Measurements from ENCODE around the gene SEC62.

The SEC62 gene

DNA sequence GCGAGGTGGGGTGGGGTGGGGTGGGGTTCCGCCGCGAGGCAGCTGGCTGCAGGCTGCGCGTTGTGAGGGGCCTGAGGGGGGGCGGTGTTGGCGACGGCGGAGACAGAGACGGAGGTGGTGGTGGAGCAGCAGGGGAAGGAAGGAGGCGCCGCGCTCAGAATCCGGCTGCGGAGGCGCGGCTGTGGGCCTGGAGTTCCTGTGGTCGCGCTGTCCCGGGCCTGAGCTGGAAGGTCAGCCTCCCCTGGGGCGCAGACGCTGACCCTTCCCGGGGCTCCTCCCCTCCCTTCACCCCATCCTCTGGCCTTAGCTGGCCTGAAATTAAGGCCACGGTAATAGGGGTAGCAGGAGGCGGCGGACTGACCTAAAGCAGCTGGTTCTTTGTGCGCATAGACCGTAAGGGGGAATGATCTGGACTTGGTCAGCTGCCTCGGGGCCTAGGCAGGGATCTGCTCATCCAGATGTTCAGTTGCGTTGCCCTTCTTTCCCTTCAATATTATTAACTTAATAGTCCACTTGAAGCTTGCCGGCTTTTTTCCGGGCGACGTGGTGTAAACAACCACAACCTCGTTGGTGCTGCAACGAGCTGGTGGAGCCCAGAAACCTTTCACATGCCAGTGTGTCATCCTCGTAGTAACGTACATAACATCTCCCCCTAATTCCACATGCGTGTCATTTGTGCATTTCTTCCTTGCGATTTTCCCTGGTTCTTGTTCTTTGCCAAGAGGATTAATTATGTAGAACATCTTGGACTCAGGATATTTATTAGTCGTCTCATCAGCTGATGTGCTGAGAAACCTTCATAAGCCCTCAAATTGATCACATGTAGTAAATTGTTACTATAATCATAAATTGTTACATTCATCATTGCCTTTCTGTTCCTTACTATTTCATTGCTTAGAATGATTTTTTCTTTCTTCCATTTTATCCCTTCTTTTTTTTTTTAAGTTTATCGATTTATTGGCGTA is 626 bp downstream of the SEC62 start:
- DNase-seq (ENCODE audit: extremely low read depth in 1 of 2, low read depth in 1 of 2): peak in 1 of 2 donors; percentile 8

DNA sequence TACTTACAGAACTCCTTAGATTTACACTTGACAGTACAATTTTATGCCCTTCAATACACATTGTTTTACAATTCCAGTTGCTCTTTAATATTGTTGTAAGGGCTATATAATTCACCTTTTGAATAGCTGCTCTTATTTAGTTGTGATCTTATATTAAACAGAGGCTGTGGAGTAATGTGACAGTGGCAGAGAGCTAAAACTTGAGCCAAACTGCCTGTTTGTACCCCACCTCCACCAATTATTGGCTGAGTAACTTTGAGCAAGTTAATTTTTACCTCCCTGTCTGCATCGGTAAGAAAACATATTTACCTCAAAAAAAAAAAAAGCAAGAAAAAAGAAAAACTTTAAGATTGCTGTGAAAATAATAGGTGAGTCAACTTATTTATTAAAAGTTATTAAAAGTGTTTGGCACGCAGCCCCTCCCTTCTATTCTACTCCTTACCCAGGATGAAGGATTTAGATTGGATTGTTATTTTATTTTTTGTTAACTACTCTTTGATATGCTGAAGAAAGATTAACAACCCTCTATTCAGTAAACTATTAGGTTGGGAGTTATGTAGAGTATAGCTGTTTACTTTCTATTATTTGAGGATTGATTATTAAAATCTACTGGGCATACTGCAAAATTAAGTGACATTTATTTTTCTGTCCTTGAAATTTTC is 1.7 kb downstream of the SEC62 start:
- no peak for DNase-seq (ENCODE audit: extremely low read depth in 1 of 2, low read depth in 1 of 2)

DNA sequence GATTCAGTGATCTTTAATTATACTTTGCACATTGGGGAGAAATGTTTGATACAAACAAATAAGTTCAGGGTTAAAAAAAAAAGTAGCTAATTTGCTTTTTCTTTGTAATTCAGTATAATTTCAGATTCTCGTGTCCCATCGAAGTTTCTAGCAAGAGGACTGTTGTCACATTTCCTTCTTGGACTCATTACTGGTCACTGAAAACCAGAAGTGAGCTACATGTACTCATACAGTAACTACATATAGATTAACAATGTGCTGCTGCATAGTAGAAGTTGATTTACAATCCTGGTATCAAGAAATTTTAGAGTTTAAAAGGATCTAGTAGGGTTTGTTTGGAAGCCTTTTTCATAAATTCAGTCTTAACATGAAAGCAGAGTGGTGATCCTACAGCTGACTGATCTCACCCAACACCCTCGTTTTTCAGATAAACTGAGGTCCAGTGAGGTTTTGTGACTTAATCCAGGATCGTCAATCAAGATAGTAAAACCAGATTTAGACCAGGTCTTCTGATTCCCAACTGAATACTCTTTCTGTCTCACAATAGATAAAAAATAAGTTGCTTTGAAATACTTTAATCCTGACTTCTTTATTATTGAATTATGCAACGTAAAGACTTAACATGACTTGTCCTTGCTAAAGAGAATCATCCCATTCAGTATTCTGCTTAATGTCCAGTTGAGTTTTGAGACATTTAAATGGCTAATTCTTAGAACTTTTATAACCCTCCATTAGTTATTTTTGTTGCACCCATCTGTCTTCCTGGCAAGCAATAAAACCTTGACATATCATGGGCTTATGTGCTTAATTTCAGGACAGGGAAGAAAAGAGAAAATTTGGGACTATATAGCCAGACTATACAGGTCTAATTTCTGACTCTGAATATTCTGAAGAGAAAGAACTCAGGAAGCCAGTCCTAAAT is 2.8 kb downstream of the SEC62 start:
- DNase-seq (ENCODE audit: extremely low read depth in 1 of 2, low read depth in 1 of 2): no peak

DNA sequence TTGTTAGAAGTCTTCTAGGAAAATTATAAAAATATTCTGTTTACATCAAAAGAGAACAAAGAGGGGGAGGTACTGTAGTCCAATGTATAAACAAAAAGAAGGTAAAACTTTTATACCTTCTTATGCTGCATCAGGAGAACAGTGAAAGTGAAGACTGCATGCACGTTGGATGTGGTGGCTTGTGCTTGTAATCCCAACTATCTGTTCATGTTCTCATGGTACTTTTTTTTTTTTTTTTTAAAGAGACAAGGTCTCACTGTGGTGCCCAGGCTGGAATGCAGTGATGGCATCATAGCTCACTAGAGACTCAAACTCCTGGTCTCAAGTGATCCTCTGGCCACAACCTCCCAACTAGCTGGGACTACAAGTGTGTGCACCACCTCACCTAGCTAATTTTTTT is 4.2 kb downstream of the SEC62 start:
- no peak for DNase-seq (ENCODE audit: extremely low read depth in 1 of 2, low read depth in 1 of 2)

DNA sequence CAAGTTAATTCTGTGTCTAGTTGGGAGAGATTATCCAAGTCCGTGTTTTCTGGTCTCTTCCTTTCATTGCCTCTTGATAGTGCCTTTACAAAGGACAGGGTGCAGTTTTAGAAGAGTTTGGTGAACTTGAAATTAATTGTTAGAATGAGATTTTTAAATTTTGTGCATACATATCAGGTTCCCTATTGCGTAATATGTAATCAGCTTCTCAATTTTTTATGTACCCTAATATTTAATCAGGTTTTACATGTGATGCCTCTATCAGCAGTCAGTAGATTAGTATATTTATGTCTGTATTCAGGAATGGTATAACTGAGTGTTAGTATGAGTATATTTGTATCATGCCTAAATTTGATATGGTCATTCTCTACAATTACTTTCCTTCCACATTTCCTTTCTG is 4.9 kb downstream of the SEC62 start:
- no peak for DNase-seq (ENCODE audit: extremely low read depth in 1 of 2, low read depth in 1 of 2)

DNA sequence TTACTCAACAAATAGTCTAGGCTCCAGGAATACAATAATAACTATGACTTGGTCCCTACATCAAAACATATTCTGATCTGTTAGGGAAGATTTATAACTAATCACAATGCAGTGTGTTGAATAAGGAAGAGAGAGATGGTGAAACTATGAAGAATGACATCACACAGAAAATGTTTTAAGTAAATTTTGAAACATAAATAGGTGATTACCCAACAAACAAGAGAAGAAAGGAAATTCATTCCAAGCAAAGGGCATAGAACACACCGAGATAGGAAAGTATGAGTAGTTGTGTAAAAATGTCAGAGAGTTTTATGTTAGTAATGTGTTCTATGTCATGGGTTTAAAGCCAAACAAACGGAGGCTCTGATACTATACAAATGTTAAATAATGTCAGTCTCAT is 13.4 kb downstream of the SEC62 start:
- DNase-seq (ENCODE audit: extremely low read depth in 1 of 2, low read depth in 1 of 2): no peak

DNA sequence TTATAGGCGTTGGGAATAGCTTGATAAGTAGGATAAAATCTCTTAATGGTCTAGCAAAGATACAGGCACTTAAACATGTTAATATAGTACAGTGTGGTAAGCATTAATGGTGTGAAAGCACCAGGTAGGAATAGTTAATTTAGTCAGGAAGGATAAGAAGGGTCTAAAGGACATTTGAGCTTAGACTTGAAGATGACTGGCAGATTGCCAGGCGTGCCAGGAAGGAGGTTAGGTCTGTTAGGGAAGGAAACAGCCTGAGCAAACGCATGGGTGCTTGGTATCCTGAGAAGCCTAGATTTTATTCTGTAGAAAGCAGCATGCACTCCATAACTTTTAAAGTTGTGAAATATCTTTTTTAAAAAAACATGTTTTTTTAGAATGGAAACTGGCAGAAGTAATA is 17.7 kb downstream of the SEC62 start:
- no peak for DNase-seq (ENCODE audit: extremely low read depth in 1 of 2, low read depth in 1 of 2)

DNA sequence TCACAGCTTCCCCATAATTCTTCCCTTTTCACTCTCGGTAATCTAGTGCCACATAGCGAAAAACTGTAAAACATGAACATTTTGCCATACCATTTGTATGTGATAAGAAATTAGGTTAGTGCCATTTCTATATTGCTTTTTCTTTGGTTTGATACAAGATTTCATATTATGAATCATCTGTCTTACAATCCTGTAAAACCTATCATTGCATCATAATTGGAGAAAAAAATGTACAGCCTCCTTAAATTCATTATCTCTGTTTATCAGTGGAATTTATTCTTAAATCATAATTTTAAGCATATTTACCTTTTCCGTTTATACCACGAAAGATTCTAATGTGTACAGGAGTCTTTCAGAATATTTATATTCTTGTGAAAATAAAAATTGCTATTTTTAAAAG is 23.8 kb downstream of the SEC62 start:
- no peak for DNase-seq (ENCODE audit: extremely low read depth in 1 of 2, low read depth in 1 of 2)

DNA sequence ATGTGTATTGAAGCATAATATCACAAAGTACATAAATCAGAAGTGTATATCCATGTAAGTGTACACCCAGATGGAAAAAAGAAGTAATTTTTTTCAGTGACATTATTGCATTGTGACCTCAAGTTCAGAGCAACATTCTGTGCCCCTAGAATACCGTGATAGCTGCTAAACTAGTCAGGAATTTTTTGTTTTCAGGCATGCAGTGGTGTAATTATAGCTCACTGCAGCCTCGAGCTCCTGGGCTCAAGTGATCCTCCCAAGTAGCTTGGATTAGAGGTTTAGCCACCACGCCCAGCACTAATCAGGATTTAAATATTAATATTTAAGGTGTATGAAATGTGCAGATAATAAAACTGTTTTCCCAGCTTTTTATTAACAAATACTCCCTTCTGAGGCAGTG is 25.5 kb downstream of the SEC62 start:
- DNase-seq (ENCODE audit: extremely low read depth in 1 of 2, low read depth in 1 of 2): no peak

DNA sequence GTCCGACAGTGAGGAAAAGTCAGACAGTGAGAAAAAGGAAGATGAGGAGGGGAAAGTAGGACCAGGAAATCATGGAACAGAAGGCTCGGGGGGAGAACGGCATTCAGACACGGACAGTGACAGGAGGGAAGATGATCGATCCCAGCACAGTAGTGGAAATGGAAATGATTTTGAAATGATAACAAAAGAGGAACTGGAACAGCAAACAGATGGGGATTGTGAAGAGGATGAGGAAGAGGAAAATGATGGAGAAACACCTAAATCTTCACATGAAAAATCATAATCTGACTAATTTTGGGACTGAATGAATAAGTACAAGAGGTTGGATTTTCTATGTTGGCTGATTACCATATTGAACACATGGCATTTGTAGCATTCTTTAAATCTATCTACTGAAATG is 26.2 kb downstream of the SEC62 start:
- no peak for DNase-seq (ENCODE audit: extremely low read depth in 1 of 2, low read depth in 1 of 2)

DNA sequence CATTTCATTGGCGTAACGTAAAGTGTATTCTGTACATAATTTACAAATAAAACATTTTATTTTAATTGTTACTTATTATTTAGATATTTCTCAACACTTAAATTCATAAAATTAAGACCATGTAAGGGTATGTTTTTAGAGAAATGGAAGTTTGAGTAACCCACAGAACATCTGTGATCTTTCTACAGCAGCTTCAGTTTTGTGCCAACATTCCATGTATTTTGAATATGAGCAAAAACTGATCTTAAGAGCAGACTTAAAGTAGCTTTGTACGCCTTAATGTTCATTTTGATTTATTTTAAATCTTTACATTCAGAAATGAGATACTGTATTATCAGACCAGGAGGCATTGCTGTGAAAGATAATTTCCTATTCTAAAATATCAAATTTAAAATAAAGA is 27.2 kb downstream of the SEC62 start:
- DNase-seq (ENCODE audit: extremely low read depth in 1 of 2, low read depth in 1 of 2): no peak

DNA sequence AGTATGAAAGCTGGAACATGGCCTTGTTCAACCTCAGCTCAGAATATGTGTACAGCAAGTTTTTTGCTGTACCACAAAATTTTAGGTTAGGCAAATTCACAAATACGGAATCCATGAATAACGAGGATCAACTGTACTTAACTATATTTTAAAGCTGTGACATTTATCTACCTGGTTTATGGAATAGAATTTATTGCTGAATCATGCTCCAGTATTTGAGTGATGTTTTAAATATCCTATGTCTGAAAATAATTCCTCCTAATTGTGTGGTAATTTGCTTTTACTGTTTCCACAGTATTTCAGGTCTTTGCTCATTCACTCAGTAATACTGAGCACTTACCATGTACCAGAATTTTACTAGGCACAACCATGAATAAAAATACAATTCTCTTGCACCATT is 29.5 kb downstream of the SEC62 start:
- no peak for DNase-seq (ENCODE audit: extremely low read depth in 1 of 2, low read depth in 1 of 2)

DNA sequence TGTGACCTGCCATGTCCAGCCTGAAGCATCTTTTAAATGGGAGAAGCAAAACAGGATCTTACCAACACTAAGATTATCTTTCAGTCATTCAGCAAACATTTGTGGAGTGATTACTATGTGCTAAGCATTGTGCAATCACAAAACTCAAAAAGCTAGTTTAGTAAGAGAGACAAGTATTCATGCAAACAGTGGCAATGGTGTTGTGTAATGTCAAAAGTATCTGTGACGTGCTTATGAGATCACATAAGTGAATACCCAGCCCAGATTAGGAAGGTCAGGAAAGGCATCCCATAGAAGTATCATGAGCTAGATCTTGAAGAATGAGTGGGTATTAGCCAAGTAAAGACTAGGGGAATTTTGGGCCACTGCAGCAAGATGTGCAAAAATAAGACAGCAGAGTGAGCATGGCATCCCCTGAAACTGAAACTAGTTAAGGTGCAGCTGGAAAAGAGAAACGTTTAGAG is 32.1 kb downstream of the SEC62 start:
- DNase-seq (ENCODE audit: extremely low read depth in 1 of 2, low read depth in 1 of 2): no peak

DNA sequence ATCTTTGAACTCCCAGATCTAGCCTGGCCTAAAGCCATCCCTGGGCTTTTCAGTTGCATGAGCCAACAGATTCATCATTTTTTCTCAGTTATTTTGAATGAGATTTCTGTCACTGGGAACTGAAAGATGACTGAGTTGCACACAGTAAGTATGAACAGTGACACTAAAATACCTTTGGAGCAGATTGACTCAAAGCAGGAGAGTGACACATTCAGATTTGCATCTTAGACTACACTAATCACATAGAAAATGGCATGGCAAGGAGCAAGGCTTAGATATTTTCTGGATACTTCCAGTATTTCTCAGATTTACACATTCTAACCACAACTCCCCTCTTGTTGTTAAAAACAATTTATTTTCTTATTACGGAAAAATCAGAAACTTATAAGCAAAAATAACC is 32.8 kb downstream of the SEC62 start:
- no peak for DNase-seq (ENCODE audit: extremely low read depth in 1 of 2, low read depth in 1 of 2)

DNA sequence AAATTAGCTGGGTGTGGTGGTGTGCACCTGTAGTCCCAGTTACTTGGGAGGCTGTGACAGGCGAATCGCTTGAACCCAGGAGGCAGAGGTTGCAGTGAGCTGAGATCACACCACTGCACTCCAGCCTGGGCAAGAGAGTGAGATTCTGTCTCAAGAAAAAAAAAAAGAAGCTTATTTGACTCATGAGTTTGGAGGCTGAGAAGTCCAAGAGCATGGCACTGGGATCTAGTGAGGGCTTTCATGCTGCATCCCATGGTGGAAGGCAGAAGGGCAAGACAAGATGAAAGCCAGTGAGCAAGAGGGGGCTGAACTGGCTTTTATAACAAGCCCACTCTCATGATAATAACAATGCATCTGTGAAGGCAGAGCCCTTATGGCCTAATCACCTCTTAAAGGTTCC is 33.4 kb downstream of the SEC62 start:
- DNase-seq (ENCODE audit: extremely low read depth in 1 of 2, low read depth in 1 of 2): no peak

DNA sequence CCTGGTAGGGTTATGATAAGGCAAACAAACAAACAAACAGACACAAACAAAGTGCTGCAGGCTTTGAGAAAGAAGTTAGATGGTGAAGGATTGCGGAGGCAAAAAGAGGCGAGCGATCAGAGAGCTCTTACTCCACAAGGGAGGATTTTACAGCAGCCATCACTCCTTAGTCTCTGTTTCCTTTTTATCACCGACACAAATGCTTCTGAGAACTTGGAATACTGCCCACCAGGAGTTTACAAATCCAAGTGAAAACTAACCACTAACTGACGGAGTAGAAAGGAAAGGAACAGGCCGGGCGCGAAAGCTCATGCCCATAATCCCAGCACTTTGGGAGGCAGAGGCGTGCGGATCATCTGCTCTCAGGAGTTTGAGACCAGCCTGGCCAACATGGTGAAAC is 35.6 kb downstream of the SEC62 start:
- DNase-seq (ENCODE audit: extremely low read depth in 1 of 2, low read depth in 1 of 2): no peak

DNA sequence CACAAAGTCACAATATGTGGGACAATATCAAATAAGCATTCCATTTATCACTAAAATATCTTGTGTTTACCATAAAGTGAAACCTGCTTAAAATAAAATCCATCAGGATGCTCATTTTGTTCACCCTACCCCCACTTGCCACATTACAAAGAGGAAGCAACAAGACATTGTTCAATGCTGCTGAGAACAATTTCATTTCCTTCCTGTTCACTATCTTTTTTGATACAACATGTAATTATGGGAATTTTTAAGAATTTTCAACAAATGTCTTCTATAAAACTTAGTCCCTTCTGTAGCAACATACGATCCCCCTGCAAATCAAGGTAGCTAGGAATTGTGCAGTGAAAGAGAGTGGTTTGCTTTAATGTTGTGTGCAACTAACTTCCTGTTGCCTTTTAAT is 36.3 kb downstream of the SEC62 start:
- DNase-seq (ENCODE audit: extremely low read depth in 1 of 2, low read depth in 1 of 2): no peak

DNA sequence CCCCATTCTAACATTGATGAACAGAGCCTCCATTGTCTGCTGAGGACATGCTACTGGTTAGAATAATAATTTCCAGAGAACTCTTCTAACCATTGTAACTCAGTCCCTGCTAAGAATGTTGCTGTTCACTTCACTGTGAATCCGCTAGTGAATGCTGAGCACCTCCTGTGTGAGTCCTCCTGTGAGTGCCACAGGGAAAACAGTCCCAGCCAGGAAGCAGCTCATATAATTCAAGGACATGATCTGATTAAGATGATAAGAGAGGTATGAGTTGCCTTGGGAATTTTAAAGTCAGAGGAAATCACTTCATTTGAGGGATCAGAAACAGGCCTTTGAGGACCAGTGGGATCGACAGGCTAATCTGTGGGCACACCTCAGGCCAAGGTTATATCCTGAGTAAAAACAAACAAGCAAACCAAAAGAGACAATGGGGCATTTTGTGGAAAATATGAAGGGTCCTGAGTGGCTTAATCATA is 37.3 kb downstream of the SEC62 start:
- DNase-seq (ENCODE audit: extremely low read depth in 1 of 2, low read depth in 1 of 2): no peak

DNA sequence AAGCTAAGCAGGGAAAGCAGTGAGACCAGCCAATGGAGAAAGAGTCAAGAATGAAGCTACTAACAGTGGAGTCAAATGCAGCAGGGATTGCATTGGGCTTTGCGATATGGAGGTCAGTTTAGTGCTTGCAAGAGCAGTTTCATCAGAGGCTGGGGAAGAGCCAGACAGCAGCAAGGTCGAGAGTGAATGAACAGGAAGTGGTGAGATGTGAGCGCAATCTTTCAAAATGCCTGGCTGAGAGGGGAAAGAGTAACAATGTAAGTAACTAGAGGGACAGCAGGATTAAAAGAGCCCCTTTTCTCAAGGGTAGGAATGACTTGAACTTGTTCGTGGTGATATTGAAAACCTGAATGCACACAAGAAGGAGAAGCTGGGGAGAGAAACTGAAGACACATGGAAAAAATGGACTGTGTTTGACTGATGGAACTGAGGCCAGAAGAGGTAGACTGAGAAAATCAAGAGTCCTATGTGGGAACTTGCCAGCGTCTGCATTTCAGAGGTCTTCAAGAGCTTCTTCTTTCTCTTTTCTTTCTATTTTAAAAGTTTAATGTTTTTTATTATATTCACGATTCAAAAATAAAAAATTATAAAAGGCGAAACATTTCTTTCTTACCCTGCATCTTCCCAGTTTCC is 40.5 kb downstream of the SEC62 start:
- peak in 1 of 2 donors; percentile 21 for DNase-seq (ENCODE audit: extremely low read depth in 1 of 2, low read depth in 1 of 2)

DNA sequence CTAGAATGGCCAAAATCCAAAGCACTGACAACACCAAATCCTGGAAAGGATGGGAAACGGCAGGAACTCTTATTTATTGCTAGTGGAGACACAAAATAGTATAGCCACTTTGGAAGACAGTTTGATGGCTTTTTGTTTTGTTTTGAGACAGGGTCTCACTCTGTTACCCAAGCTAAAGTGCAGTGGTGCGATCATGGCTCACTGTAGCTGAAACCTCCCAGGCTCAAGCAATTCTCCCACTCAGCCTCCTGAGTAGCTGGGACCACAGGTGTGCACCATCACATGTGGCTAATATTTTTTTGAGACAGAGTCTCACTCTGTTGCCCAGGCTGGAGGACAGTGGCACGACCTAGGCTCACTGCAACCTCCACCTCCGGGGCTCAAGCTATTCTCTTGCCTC is 43.9 kb downstream of the SEC62 start:
- no peak for DNase-seq (ENCODE audit: extremely low read depth in 1 of 2, low read depth in 1 of 2)

Data from stimulated activated CD8-positive, alpha-beta memory T cell treated with anti-CD3 and anti-CD28 coated beads, Interleukin-7, amount 100 ng/mL, for 48 hours (primary cell).